Natural killer cell (primary cell): ENCODE data around the gene KCNH4. TPM values are rescaled to one million over a fixed set of nuclear protein-coding genes. Genes with fewer than 3 reads are reported as not detected.

Source experiments
- ATAC-seq, 3 donors: fragments of 150-1000 bp in 2 of 3; fragments of 200-7000 bp in 1 of 3; cut with Tn5 transposase; 1 replicate in 1 of 3; 2 replicates in 2 of 3; pipeline ENCODE4 v1.10.0; 2021; ENCODE audit warnings: mild to moderate bottlenecking in 2 of 3, moderate library complexity in 2 of 3
- DNase-seq, 2 donors: peaks; one replicate each; pipeline versions ENCODE4 v3.0.0 to v3.0.0-alpha.2; 2013 to 2021; ENCODE audit warnings: mixed read lengths in 1 of 2
- H3K27ac ChIP-seq: one replicate; pipeline ENCODE4 v1.5.1; 2013; ENCODE audit warnings: mild to moderate bottlenecking, low read length
- H3K27me3 ChIP-seq: one replicate; pipeline ENCODE4 v1.6.1; 2013; ENCODE audit warnings: low read length; ENCODE audit not compliant: control insufficient read depth, insufficient read depth
- H3K36me3 ChIP-seq: one replicate; pipeline ENCODE4 v1.6.1; 2013; ENCODE audit warnings: low read length; ENCODE audit not compliant: control insufficient read depth, insufficient read depth
- H3K4me1 ChIP-seq: one replicate; pipeline ENCODE4 v1.6.1; 2013; ENCODE audit warnings: low read length; ENCODE audit not compliant: control insufficient read depth, insufficient read depth
- H3K4me3 ChIP-seq: one replicate; pipeline ENCODE4 v1.5.1; 2013; ENCODE audit warnings: low read length
- H3K9me3 ChIP-seq: one replicate; pipeline ENCODE4 v1.6.1; 2013; ENCODE audit warnings: low read length; ENCODE audit not compliant: control insufficient read depth, insufficient read depth
- H3K27ac Mint-ChIP-seq, 2 donors: one replicate each; pipeline ENCODE4 v1.8.0; 2022; ENCODE audit warnings: mild to moderate bottlenecking in 2 of 2, mixed read lengths in 2 of 2, moderate library complexity in 1 of 2
- H3K27me3 Mint-ChIP-seq, 2 donors: one replicate each; pipeline ENCODE4 v1.8.0; 2022; ENCODE audit warnings: low read depth in 2 of 2, mixed read lengths in 2 of 2
- H3K36me3 Mint-ChIP-seq: one replicate; pipeline ENCODE4 v1.8.0; 2022; ENCODE audit warnings: mixed read lengths
- H3K4me1 Mint-ChIP-seq, 2 donors: one replicate each; pipeline ENCODE4 v1.8.0; 2022; ENCODE audit warnings: mixed read lengths in 2 of 2
- H3K4me3 Mint-ChIP-seq: one replicate; pipeline ENCODE4 v1.8.0; 2022; ENCODE audit warnings: mild to moderate bottlenecking, moderate library complexity, mixed read lengths
- H3K9me3 Mint-ChIP-seq, 2 donors: one replicate each; pipeline ENCODE4 v1.8.0; 2022; ENCODE audit warnings: mixed read lengths in 2 of 2
- WGBS: methylation state at CpG from one replicate; pipeline ENCODE4 v1.1.7; 2013; ENCODE audit warnings: missing lambda C conversion rate; ENCODE audit not compliant: insufficient coverage; 5-methylcytosine and 5-hydroxymethylcytosine counted together
- intact Hi-C: fragments of 100-400 bp; cut with micrococcal nuclease; formaldehyde crosslinking; loops from one replicate; pipeline ENCODE4 v1.14.2; 2022
- total RNA-seq, 4 donors: library from RNA; stranded (reverse); fragments of 120-200 nt in 1 of 4; gene quantifications; one replicate each; pipeline versions ENCODE4 v1.2.3 to v1.2.4, GENCODE V29; 2013 to 2022
- TF ChIP-seq, protein P1 (sequence below): fragments of 200-600 bp; IDR thresholded peaks from one replicate; pipeline ENCODE4 v1.8.0; 2022; ENCODE audit warnings: antibody characterized with exemption

The KCNH4 gene
- total RNA-seq, 3 donors from 2014 or later (not counting 1 experiment from before 2014, with no cell fraction given) = 0.12 to 0.27 (median 0.20) TPM

DNA sequence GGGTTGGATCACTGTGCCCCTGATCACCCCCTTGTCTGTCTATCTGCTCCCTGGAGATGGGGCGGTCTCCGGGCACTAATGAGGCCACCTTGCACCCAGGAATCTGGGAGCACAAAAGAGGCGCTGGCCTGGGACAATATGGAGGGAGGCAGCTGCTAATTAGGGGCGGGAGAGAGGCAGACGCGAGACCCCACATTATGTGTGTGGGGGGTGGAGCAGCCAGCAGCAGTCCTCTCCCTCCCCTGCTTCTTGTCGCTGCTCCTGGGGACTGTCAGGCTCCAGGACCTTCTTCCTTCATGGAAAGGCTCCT, 4.6 kb upstream of the KCNH4 start:
- Mint-ChIP-seq H3K4me3 (no peak overlapping the region), H3K9me3 (no peaks in the 10 kb centered on the region), H3K4me1 (peaks cover 21 to 31% of the 10 kb centered on the region in 2 donors)

DNA sequence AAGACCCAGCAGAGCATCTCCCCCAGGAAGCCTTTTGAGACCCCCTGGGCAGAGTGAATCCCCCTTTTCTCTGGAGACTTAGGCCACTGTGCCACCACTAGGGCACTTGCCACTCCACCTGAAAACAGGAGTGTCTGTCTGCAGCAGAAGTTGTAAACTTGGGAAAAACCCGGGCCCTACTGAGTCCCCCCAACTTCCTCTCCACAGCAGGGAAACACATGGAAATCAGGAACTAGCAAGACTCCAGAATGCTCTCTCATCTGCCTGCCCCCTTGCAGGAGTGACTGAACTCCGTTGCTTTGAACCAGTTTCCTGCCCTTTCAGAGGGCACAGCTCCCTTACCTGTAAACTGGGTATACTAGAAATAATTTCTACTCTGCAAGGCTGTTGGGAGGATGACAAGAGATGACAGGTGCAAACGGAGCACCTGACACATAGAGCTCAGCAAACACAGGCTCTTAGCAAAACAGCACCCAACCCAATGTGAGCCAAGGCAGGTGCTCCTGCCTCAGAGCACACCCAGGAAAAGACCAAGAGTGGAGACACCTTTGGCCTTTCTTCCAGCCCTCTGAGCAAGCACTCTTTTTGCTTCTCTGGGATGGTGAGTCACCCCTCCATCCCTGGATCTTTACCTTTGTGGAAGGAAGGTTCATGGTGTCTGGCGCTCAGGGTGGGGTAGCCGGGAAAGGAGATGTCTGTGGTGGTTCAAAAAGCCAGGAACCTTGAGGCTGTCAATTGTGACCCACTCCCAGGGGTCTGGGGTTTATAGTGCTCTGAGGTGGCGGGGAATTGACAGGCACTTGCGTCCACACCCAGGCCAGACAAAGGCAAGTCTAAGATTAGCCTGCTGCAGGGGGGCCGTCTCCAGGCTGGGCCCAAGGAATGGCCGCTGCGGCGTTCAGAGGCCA, 4.0 kb upstream of the KCNH4 start, which contains the start of gene HCRT:
Gene HCRT (minus strand): TSS at position 740 of the 908 bp plus-strand sequence. CDS start 87 bp downstream, at position 653.
- Mint-ChIP-seq H3K27me3 (peaks cover 0 to 9% of the 10 kb centered on the region in 2 donors), H3K9me3 (no peaks in the 10 kb centered on the region), H3K36me3 (no peaks in the 10 kb centered on the region), H3K4me1 (peaks cover 21 to 36% of the 10 kb centered on the region in 2 donors), H3K27ac (peak within 1 kb of the TSS; percentile 85 to 86), H3K4me3 (peak within 1 kb of the TSS; percentile 94)
- ATAC-seq (no peak), DNase-seq (peak in 1 of 2 donors; percentile 40)
- Histone ChIP-seq H3K4me3 (peak within 1 kb of the TSS; percentile 24), H3K36me3 (no peaks in the 10 kb centered on the region), H3K9me3 (no peaks in the 10 kb centered on the region), H3K4me1 (peaks cover 46% of the 10 kb centered on the region), H3K27me3 (peaks cover 12% of the 10 kb centered on the region), H3K27ac (peak within 1 kb of the TSS; percentile 17)
- TF ChIP-seq, protein P1, sequence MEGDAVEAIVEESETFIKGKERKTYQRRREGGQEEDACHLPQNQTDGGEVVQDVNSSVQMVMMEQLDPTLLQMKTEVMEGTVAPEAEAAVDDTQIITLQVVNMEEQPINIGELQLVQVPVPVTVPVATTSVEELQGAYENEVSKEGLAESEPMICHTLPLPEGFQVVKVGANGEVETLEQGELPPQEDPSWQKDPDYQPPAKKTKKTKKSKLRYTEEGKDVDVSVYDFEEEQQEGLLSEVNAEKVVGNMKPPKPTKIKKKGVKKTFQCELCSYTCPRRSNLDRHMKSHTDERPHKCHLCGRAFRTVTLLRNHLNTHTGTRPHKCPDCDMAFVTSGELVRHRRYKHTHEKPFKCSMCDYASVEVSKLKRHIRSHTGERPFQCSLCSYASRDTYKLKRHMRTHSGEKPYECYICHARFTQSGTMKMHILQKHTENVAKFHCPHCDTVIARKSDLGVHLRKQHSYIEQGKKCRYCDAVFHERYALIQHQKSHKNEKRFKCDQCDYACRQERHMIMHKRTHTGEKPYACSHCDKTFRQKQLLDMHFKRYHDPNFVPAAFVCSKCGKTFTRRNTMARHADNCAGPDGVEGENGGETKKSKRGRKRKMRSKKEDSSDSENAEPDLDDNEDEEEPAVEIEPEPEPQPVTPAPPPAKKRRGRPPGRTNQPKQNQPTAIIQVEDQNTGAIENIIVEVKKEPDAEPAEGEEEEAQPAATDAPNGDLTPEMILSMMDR = no peak
- 85% methylated on average over 11 of the region's 11 CpGs for WGBS
- intact Hi-C loops = loop anchor here (5.0 kb wide), 1 partner anchor 102 kb away; the partner anchor contains the start of gene STAT5A

More for the DNA sequence above, 4.6 kb upstream of the KCNH4 start:
- Mint-ChIP-seq H3K36me3 (no peaks in the 10 kb centered on the region), H3K27me3 (peaks cover 0 to 8% of the 10 kb centered on the region in 2 donors), H3K27ac (no peak overlapping the region)
- Histone ChIP-seq H3K36me3 (no peaks in the 10 kb centered on the region), H3K9me3 (no peaks in the 10 kb centered on the region), H3K27me3 (peaks cover 6% of the 10 kb centered on the region), H3K4me1 (peaks cover 40% of the 10 kb centered on the region), H3K4me3 (no peak overlapping the region), H3K27ac (no peak overlapping the region)
- 95% methylated on average over 4 of the region's 7 CpGs for WGBS
- intact Hi-C loops = no loop called here
- TF ChIP-seq, protein P1 = no peak
- no peak for ATAC-seq
- no peak for DNase-seq

DNA sequence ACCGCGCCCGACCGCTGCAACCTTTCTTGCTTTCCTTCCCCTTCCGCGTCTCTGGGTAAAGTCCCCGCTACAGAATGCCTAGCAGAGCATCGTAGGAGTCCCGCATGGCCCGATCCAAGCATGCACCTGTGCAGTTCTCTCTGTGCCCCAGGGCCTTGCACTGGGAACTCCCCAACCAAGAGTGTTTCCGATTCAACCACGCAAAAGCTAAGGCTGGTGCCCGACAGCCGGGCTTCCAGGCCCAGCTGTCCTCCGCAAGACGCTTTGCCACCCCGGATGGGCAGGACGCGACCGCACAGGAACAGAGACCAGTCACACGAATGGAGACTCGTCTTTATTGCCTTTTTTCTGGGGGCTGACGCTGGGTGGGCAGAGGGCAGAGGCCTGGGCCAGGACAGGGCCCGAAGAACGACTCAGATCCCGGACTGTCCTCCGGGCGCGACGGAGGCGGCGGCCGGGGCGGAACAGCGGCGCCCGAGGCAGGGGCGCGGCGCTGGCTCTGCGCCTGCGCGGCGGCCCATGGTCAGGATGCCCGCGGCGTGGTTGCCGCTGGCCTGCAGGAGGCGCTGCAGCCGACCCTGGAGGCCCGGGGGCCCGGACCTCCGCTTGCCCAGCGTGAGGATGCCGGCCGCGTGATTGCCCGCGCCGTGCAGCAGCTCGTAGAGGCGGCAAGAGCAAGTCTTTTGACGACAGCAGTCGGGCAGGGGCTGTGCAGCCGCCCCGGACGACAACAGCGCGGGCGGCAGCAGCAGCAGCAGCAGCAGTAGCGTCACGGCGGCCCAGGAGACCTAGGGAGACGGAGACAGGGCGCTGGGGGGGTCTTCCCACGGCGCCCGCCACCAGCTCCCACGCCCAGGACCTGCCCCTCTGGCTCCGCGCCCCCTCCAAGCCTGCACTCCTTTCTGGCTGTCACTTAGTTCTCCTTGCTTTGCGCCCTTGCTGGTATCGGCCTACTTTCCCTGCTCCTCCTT, 3.1 kb upstream of the KCNH4 start:
- H3K27me3 ChIP-seq = peaks cover 12% of the 10 kb centered on the region
- H3K9me3 ChIP-seq = no peaks in the 10 kb centered on the region
- ATAC-seq (peak; percentile 73 to 86 (median 73)), DNase-seq (peak; percentile 82 to 88)
- Mint-ChIP-seq H3K27me3 (peaks cover 0 to 12% of the 10 kb centered on the region in 2 donors), H3K9me3 (no peaks in the 10 kb centered on the region), H3K27ac (peak overlapping the region; percentile 85 to 86), H3K4me1 (peaks cover 22 to 36% of the 10 kb centered on the region in 2 donors), H3K4me3 (peak overlapping the region; percentile 94), H3K36me3 (no peaks in the 10 kb centered on the region)
- H3K4me3 ChIP-seq = peak overlapping the region; percentile 78
- TF ChIP-seq, protein P1 = peak; percentile 90
- peak overlapping the region; percentile 88 for H3K27ac ChIP-seq
- no peaks in the 10 kb centered on the region for H3K36me3 ChIP-seq
- 4% methylated on average over 83 of the region's 83 CpGs for WGBS
- intact Hi-C loops = loop anchor here (5.0 kb wide), 1 partner anchor 103 kb away; the partner anchor contains the start of gene STAT5A
- H3K4me1 ChIP-seq = peaks cover 44% of the 10 kb centered on the region
